Measurements from ENCODE around the gene MAN1C1.

- no peak for TF ChIP-seq EZH2 (IDR thresholded peaks at IDR 0.05; ENCODE audit: borderline replicate concordance, low read depth, low read length, severe bottlenecking)
- TF ChIP-seq CTCF (IDR thresholded peaks at IDR 0.05; ENCODE audit: borderline replicate concordance, extremely low read depth, low read length, poor library complexity, severe bottlenecking), result no peak
Measured at GRCh38 chr1:25575191-25575590, 41.4 kb upstream of the MAN1C1 start.
